ENCODE data around the gene NEK1. TPM values are rescaled to one million over a fixed set of nuclear protein-coding genes. Genes with fewer than 3 reads are reported as not detected.
A peak's percentile ranks its signal among the peaks of the same experiment; 100 is the strongest.

Gene NEK1
- total and polyA plus RNA-seq, 2 of the 13 experiments (the other 11 are each of a cell fraction or from before 2014, with no cell fraction given) = 2.9 to 5.4 TPM

DNA sequence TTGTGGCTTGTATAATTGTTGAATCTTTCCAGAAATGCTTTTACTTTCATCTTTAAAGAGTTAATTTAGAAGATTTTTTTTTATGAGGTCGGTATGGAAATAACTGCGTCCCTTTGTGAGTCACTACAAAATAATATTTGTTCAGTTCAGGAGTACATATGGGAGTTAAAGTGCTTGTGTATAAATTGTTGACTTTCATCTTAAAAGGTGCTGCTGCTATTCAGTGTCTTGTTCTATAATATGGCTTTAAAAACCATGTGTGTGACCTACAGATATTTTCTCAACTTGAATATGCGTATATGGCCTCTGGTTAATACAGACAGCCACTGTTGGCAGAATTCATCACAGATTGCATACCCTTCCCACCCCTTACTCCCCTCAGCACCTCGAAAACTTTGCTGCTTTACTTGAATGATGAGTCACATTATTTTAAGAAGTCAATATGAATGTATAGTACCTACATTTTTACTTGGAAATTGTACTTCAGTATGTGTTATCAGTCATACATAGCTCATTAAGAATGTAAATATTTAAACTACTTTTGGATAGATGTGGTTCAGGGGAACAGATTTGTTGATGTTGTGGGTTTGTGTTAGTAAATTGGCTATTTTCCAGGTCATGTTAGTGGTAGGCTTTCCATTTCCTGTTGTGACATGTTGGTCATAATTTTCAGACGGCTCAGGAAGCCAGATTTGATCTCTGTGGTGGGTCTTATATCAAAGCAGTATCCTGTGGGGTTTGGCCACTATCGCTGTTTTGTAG is 9.5 kb upstream of the NEK1 start (continued):
- TF ChIP-seq CREB1 (IDR thresholded peaks at IDR 0.05) (0 out of 2 replicates have a peak, but pooled peaks have one; percentile 9), CREB1 (CRISPR knock-in tag; IDR thresholded peaks at IDR 0.05) (peak; percentile 39; the same call in 1 of the 2 replicates), ZBTB38 (CRISPR knock-in tag; IDR thresholded peaks at IDR 0.05) (no peak), FOSL1 (CRISPR knock-in tag; IDR thresholded peaks at IDR 0.05; ENCODE audit: borderline replicate concordance) (peak; percentile 63; the same call in 1 of the 2 replicates), TCF7 (IDR thresholded peaks at IDR 0.05; ENCODE audit: low read depth) (peak; percentile 59; the same call in 1 of the 2 replicates), FOXA3 (CRISPR knock-in tag; IDR thresholded peaks at IDR 0.05) (peak; percentile 52; the same call in 1 of the 2 replicates), RARA (CRISPR knock-in tag; IDR thresholded peaks at IDR 0.05) (peak; percentile 22; the same call in 1 of the 2 replicates), THYN1 (CRISPR knock-in tag; IDR thresholded peaks at IDR 0.05; ENCODE audit: borderline replicate concordance, low read depth) (no peak), ZNF652 (CRISPR knock-in tag; IDR thresholded peaks at IDR 0.05; ENCODE audit: borderline replicate concordance, low read depth) (peak; percentile 85; the same call in 1 of the 2 replicates), ZNF337 (CRISPR knock-in tag; IDR thresholded peaks at IDR 0.05; ENCODE audit: borderline replicate concordance, low read depth) (no peak), ZNF619 (CRISPR knock-in tag; IDR thresholded peaks at IDR 0.05) (no peak), SAP130 (CRISPR knock-in tag; IDR thresholded peaks at IDR 0.05; ENCODE audit: low read depth) (peak; percentile 41; the same call in 1 of the 2 replicates), NFE2 (CRISPR knock-in tag; IDR thresholded peaks at IDR 0.05) (no peak), EP300 (IDR thresholded peaks at IDR 0.05; ENCODE audit: low read depth in 2 of 2, low read length in 2 of 2) (0 out of 4 replicates have a peak, but pooled peaks of 1 of the 2 experiments have one; percentile 11), EP300 (CRISPR knock-in tag; IDR thresholded peaks at IDR 0.05; ENCODE audit: borderline replicate concordance) (no peak), RCOR2 (CRISPR knock-in tag; IDR thresholded peaks at IDR 0.05) (no peak)
- TF ChIP-seq, protein P1, sequence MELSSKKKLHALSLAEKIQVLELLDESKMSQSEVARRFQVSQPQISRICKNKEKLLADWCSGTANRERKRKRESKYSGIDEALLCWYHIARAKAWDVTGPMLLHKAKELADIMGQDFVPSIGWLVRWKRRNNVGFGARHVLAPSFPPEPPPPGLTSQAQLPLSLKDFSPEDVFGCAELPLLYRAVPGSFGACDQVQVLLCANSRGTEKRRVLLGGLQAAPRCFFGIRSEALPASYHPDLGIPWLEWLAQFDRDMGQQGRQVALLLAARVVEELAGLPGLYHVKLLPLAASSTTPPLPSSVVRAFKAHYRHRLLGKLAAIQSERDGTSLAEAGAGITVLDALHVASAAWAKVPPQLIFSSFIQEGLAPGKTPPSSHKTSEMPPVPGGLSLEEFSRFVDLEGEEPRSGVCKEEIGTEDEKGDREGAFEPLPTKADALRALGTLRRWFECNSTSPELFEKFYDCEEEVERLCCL (CRISPR knock-in tag; IDR thresholded peaks at IDR 0.05; ENCODE audit: borderline replicate concordance) = no peak
- TF ChIP-seq, protein P2, sequence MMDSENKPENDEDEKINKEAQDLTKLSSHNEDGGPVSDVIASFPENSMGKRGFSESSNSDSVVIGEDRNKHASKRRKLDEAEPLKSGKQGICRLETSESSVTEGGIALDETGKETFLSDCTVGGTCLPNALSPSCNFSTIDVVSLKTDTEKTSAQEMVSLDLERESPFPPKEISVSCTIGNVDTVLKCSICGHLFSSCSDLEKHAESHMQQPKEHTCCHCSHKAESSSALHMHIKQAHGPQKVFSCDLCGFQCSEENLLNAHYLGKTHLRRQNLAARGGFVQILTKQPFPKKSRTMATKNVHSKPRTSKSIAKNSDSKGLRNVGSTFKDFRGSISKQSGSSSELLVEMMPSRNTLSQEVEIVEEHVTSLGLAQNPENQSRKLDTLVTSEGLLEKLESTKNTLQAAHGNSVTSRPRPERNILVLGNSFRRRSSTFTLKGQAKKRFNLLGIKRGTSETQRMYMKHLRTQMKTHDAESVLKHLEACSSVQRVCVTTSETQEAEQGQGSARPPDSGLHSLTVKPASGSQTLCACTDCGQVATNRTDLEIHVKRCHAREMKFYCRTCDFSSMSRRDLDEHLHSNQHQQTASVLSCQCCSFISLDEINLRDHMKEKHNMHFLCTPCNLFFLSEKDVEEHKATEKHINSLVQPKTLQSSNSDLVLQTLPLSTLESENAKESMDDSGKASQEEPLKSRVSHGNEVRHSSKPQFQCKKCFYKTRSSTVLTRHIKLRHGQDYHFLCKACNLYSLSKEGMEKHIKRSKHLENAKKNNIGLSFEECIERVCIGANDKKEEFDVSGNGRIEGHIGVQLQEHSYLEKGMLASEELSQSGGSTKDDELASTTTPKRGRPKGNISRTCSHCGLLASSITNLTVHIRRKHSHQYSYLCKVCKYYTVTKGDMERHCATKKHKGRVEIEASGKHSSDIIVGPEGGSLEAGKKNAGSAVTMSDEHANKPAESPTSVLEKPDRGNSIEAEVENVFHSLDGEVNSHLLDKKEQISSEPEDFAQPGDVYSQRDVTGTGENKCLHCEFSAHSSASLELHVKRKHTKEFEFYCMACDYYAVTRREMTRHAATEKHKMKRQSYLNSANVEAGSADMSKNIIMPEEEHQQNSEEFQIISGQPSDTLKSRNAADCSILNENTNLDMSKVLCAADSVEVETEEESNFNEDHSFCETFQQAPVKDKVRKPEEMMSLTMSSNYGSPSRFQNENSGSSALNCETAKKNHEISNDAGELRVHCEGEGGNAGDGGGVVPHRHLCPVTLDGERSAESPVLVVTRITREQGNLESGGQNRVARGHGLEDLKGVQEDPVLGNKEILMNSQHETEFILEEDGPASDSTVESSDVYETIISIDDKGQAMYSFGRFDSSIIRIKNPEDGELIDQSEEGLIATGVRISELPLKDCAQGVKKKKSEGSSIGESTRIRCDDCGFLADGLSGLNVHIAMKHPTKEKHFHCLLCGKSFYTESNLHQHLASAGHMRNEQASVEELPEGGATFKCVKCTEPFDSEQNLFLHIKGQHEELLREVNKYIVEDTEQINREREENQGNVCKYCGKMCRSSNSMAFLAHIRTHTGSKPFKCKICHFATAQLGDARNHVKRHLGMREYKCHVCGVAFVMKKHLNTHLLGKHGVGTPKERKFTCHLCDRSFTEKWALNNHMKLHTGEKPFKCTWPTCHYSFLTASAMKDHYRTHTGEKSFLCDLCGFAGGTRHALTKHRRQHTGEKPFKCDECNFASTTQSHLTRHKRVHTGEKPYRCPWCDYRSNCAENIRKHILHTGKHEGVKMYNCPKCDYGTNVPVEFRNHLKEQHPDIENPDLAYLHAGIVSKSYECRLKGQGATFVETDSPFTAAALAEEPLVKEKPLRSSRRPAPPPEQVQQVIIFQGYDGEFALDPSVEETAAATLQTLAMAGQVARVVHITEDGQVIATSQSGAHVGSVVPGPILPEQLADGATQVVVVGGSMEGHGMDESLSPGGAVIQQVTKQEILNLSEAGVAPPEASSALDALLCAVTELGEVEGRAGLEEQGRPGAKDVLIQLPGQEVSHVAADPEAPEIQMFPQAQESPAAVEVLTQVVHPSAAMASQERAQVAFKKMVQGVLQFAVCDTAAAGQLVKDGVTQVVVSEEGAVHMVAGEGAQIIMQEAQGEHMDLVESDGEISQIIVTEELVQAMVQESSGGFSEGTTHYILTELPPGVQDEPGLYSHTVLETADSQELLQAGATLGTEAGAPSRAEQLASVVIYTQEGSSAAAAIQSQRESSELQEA (CRISPR knock-in tag; IDR thresholded peaks at IDR 0.05; ENCODE audit: not compliant biosample characterization) = no peak

All from HepG2 (cell line).